GM19463 (cell line): ENCODE measurements around the gene SPATA24.
"Not testable (repeated sequence)": the region's sequence is repeated elsewhere in the genome, so short reads cannot be mapped to it uniquely, and the experiment has no call there.

Source experiments
- ATAC-seq: cut with Tn5 transposase; IDR thresholded peaks from one replicate; pipeline ENCODE4 v1.9.1; 2021; ENCODE audit warnings: mild to moderate bottlenecking, moderate library complexity; ENCODE audit not compliant: unreplicated experiment

SPATA24 gene

GRCh38 chr5:139403787-139404483, at the start of gene SPATA24:
Gene SPATA24 (minus strand): TSS chr5:139404089. CDS start chr5:139404060, 29 bp downstream.
- peak; percentile 76 for ATAC-seq

GRCh38 chr5:139451878-139452660, 48.2 kb upstream of the SPATA24 start:
- no peak for ATAC-seq

GRCh38 chr5:139451176-139451575, 47.3 kb upstream of the SPATA24 start:
- no peak for ATAC-seq

GRCh38 chr5:139446956-139447779, 43.3 kb upstream of the SPATA24 start:
- peak; percentile 70 for ATAC-seq

GRCh38 chr5:139445325-139446170, 41.7 kb upstream of the SPATA24 start:
- no peak for ATAC-seq

GRCh38 chr5:139443831-139444453, 40.1 kb upstream of the SPATA24 start:
- ATAC-seq: no peak

GRCh38 chr5:139440416-139440815, 36.5 kb upstream of the SPATA24 start:
- not testable (repeated sequence) for ATAC-seq

GRCh38 chr5:139439013-139439903, 35.4 kb upstream of the SPATA24 start, which contains the start of gene DNAJC18:
Gene DNAJC18 (minus strand): TSS chr5:139439525. CDS start chr5:139439445, 80 bp downstream.
- peak; percentile 79 for ATAC-seq

GRCh38 chr5:139438707-139439012, 34.8 kb upstream of the SPATA24 start:
- no peak for ATAC-seq

- no peak for ATAC-seq
Measured at GRCh38 chr5:139435676-139436075, 31.8 kb upstream of the SPATA24 start.

GRCh38 chr5:139431706-139432105, 27.8 kb upstream of the SPATA24 start:
- ATAC-seq: no peak

- ATAC-seq: no peak
Measured at GRCh38 chr5:139430015-139430414, 26.1 kb upstream of the SPATA24 start.

- no peak for ATAC-seq
Measured at GRCh38 chr5:139426203-139426885, 22.5 kb upstream of the SPATA24 start.

- ATAC-seq: no peak
Measured at GRCh38 chr5:139425497-139425896, 21.6 kb upstream of the SPATA24 start.

GRCh38 chr5:139422307-139422893, 18.5 kb upstream of the SPATA24 start:
- no peak for ATAC-seq

- no peak for ATAC-seq
Measured at GRCh38 chr5:139419226-139420192, 15.6 kb upstream of the SPATA24 start.

GRCh38 chr5:139418793-139419192, 14.9 kb upstream of the SPATA24 start:
- no peak for ATAC-seq
